Esophagus squamous epithelium (tissue), 5 donors: ENCODE measurements around the gene SYNGR2. TPM values are rescaled to one million over a fixed set of nuclear protein-coding genes. Genes with fewer than 3 reads are reported as not detected.

Experiments
- DNase-seq: peaks from one replicate; lab custom pipeline; 2025; lab: John Stamatoyannopoulos, UW
- H3K27ac ChIP-seq, 4 donors: fragments of 200-600 bp; sonication (generic); one replicate each; pipeline ENCODE4 v1.5.1; 2016 to 2019; ENCODE audit warnings: mild to moderate bottlenecking in 1 of 4
- H3K27me3 ChIP-seq, 4 donors: fragments of 200-600 bp; sonication (generic); 1 replicate in 3 of 4; 2 replicates in 1 of 4; pipeline versions ENCODE4 v1.5.1 to v1.6.0; 2017 to 2021; ENCODE audit warnings: antibody characterized with exemption in 1 of 4
- H3K36me3 ChIP-seq, 3 donors: fragments of 200-600 bp; sonication (generic); one replicate each; pipeline ENCODE4 v1.5.1; 2016 to 2019
- H3K4me1 ChIP-seq, 3 donors: fragments of 200-600 bp; sonication (generic); one replicate each; pipeline ENCODE4 v1.5.1; 2017 to 2019
- H3K4me3 ChIP-seq, 4 donors: fragments of 200-600 bp; sonication (generic); 1 replicate in 3 of 4; 2 replicates in 1 of 4; pipeline ENCODE4 v1.5.1; 2016 to 2019; ENCODE audit warnings: mild to moderate bottlenecking in 2 of 4, moderate library complexity in 1 of 4
- H3K9me3 ChIP-seq, 3 donors: fragments of 200-600 bp; sonication (generic); one replicate each; pipeline ENCODE4 v1.5.1; 2016 to 2019
- CTCF ChIP-seq, 6 experiments: fragments of 450-650 bp in 4 of 6; fragments of 200-600 bp in 2 of 6; sonication (generic) in 2 of 6; IDR thresholded peaks; one replicate each; pipeline ENCODE4 v1.5.1; 2016 to 2019; ENCODE audit warnings: antibody characterized with exemption in 6 of 6, mild to moderate bottlenecking in 4 of 6, moderate library complexity in 4 of 6
- POLR2A ChIP-seq, 4 donors: fragments of 450-650 bp; IDR thresholded peaks; one replicate each; pipeline ENCODE4 v1.6.1; 2017; ENCODE audit warnings: antibody characterized with exemption in 4 of 4, mild to moderate bottlenecking in 4 of 4, moderate library complexity in 3 of 4
- WGBS, 2 donors: methylation state at CpG; one replicate each; pipeline ENCODE4 v1.1.5; 2018; 5-methylcytosine and 5-hydroxymethylcytosine counted together
- intact Hi-C: fragments of 100-400 bp; cut with DNase I; formaldehyde crosslinking; loops from one replicate; pipeline ENCODE4 v1.15.0; 2022
- total RNA-seq, 4 donors: library from RNA; depleted of rRNA; stranded (reverse); fragments of >200 nt; gene quantifications; one replicate each; pipeline ENCODE4 v1.1.0, GENCODE V29; 2016
- donor health status: DM: yes; HTN: yes; CAD: no.

The SYNGR2 gene
- total RNA-seq, 4 donors from 2014 or later = 41.2 to 93.9 (median 75.7) TPM

- WGBS, 2 donors = 63 to 69% methylated on average over 7 to 9 of the region's 11 CpGs
- TF ChIP-seq CTCF (IDR thresholded peaks at IDR 0.05) = no peak
- no peak for TF ChIP-seq POLR2A (IDR thresholded peaks at IDR 0.05)
- H3K36me3 ChIP-seq = no peaks in the 10 kb centered on the region
- no peaks in the 10 kb centered on the region for H3K9me3 ChIP-seq
- no peaks in the 10 kb centered on the region for H3K27me3 ChIP-seq
- DNase-seq = no peak
- peak overlapping the region; percentile 4 to 80 (median 70) for H3K27ac ChIP-seq
- no peak overlapping the region for H3K4me3 ChIP-seq
- intact Hi-C loops = no loop called here
- peaks cover 42 to 88% (median 53%) of the 10 kb centered on the region in 3 donors for H3K4me1 ChIP-seq
Observed at GRCh38 chr17:78144147-78144719, 24.1 kb upstream of the SYNGR2 start.

DNA sequence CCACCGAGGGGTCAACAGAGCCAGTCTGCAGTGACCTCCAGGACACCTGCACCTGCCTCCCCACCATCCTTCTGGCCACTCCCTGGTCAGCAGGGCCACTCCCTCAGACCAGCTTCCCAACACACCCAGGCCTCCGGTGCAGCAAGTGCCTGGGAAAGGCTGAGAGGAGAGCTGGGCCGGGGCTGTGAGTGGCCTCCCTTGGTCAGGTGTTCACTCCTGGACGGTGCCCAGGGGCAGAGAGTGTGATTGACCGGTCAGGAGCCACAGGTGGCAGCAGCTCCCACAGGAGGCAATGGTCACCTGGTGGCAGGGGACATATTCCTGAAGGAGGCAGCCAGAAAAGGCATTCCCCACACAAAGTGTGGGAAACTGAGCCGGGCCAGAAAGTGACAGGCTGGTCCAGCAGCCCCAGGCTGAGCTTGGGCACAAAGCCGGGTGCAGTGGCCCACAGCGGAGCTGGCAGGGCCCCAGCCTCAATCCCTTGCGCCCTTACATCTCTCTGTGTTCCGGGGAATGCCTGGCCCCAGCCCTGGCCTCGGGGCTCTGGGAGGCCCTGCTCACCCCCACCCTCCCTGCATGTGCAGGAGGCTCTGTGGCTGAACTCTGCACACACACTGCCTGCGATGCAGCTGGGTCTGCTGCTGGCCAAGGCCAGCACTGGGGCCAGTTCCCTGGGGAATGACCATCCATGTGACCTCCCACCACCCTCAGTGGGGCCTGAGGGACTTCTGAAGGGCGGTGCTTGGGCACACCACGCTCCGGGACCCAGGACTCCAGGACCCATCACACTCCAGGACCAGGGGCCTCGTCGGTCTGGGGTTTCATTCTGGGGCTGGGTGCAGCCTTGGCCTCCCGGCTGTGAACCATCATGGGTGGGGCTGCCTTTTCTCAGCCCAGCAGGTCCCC lies 23.4 kb upstream of the SYNGR2 start:
- DNase-seq = no peak
- no peak overlapping the region for H3K4me3 ChIP-seq
- intact Hi-C loops = no loop called here
- no peak for TF ChIP-seq POLR2A (IDR thresholded peaks at IDR 0.05)
- no peak for TF ChIP-seq CTCF (IDR thresholded peaks at IDR 0.05)
- H3K9me3 ChIP-seq = no peaks in the 10 kb centered on the region
- no peaks in the 10 kb centered on the region for H3K36me3 ChIP-seq
- H3K4me1 ChIP-seq = peaks cover 42 to 82% (median 53%) of the 10 kb centered on the region in 3 donors
- 25 to 40% methylated on average over 4 of the region's 18 CpGs for WGBS, 2 donors
- peak overlapping the region; percentile 4 to 80 (median 70) for H3K27ac ChIP-seq
- no peaks in the 10 kb centered on the region for H3K27me3 ChIP-seq

- Histone ChIP-seq H3K36me3 (no peaks in the 10 kb centered on the region), H3K27me3 (no peaks in the 10 kb centered on the region), H3K27ac (no peak overlapping the region), H3K4me3 (no peak overlapping the region), H3K4me1 (peaks cover 35 to 81% (median 48%) of the 10 kb centered on the region in 3 donors), H3K9me3 (no peaks in the 10 kb centered on the region)
- intact Hi-C loops = no loop called here
- no peak for DNase-seq
- 96% methylated on average over 5 of the region's 7 CpGs; no CpG with 5 or more reads in 1 of the 2 donors for WGBS, 2 donors
- TF ChIP-seq POLR2A (IDR thresholded peaks at IDR 0.05) (no peak), CTCF (IDR thresholded peaks at IDR 0.05) (no peak)
Observed at GRCh38 chr17:78146471-78146869, 21.9 kb upstream of the SYNGR2 start.

GRCh38 chr17:78146881-78147280 lies 21.5 kb upstream of the SYNGR2 start:
- TF ChIP-seq CTCF (IDR thresholded peaks at IDR 0.05) (no peak), POLR2A (IDR thresholded peaks at IDR 0.05) (no peak)
- DNase-seq = no peak
- Histone ChIP-seq H3K9me3 (no peaks in the 10 kb centered on the region), H3K4me1 (peaks cover 31 to 81% (median 44%) of the 10 kb centered on the region in 3 donors), H3K27ac (peak overlapping the region in 1 of 4 donors; percentile 15), H3K36me3 (no peaks in the 10 kb centered on the region), H3K4me3 (no peak overlapping the region), H3K27me3 (no peaks in the 10 kb centered on the region)
- intact Hi-C loops = no loop called here
- WGBS, 2 donors = 85 to 100% methylated on average over 1 to 4 of the region's 6 CpGs
